Activated T-helper 1 cell treated with Interleukin-2 at 50 U/mL for 16 hours (primary cell): ENCODE results near the gene FREM1.
"Not testable (repeated sequence)": the region's sequence is repeated elsewhere in the genome, so short reads cannot be mapped to it uniquely, and the experiment has no call there.

Experiments used
- DNase-seq: peaks from one replicate; pipeline ENCODE4 v3.0.0-alpha.2; 2020; ENCODE audit warnings: low read depth

The FREM1 gene, protein sequence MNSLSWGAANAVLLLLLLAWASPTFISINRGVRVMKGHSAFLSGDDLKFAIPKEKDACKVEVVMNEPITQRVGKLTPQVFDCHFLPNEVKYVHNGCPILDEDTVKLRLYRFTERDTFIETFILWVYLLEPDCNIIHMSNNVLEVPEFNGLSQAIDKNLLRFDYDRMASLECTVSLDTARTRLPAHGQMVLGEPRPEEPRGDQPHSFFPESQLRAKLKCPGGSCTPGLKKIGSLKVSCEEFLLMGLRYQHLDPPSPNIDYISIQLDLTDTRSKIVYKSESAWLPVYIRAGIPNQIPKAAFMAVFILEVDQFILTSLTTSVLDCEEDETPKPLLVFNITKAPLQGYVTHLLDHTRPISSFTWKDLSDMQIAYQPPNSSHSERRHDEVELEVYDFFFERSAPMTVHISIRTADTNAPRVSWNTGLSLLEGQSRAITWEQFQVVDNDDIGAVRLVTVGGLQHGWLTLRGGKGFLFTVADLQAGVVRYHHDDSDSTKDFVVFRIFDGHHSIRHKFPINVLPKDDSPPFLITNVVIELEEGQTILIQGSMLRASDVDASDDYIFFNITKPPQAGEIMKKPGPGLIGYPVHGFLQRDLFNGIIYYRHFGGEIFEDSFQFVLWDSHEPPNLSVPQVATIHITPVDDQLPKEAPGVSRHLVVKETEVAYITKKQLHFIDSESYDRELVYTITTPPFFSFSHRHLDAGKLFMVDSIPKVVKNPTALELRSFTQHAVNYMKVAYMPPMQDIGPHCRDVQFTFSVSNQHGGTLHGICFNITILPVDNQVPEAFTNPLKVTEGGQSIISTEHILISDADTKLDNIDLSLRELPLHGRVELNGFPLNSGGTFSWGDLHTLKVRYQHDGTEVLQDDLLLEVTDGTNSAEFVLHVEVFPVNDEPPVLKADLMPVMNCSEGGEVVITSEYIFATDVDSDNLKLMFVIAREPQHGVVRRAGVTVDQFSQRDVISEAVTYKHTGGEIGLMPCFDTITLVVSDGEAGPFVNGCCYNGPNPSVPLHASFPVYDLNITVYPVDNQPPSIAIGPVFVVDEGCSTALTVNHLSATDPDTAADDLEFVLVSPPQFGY (N-terminal part only)

DNA sequence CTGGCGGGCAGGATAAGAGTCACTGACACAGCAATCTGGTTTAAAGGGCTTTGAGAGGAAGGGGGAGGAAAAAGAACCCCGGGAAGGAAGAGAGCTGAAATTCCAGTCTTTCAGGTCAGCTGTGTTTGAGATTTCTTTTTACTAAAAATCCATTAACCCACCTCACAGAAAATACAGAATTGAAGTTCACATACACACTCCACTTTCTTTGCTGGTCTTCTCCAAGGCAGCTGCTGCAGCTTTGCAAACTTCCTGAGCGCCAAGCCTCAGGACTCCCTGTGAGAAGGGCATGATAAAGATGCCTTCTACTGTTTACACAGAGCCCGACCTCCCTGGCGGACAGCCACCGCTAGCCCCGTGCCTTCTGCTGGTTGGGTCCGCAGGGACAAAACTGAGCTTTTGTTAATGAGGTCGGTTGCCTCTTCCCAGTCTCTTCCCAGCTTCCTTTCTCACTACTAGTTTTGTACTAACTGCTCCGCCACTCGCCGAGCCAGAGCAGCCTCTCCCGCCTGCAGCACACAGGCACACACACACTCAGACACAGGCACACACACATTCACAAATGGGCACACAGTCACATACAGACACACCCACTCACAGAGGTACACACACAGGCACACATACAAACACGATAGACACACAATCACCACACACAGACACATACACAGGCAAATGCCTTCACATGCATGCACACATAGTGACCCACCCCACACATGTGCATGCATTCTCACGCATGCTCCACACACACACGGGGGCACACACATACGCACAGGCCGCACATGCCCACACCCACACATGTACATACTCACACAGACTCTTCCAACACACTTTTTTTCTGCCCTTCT is at the start of gene FREM1:
FREM1 (minus strand) TSS at position 468 of the 845 bp plus-strand sequence. CDS start 41,451 bp downstream, outside the sequence.
- DNase-seq, result no peak

DNA sequence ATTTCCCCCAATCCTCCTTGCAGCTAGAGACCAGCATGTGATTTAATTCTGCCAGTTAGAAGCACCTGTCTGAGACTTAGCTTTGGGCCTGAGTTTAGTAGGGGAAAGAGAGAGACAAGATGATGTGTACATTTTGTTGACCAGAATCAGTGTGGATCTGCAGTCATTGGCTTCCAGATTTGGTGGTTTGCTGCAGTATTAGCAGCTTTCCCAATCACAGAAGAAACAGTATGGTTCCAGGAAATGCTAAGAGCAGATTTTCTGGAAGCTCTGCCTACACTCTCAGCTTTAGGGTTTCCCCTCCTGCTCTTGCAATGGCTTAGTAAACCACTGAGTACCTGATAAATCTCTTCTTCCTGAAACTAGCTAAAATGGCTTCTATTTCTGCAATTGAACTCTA is 48.8 kb upstream of the FREM1 start:
- no peak for DNase-seq

DNA sequence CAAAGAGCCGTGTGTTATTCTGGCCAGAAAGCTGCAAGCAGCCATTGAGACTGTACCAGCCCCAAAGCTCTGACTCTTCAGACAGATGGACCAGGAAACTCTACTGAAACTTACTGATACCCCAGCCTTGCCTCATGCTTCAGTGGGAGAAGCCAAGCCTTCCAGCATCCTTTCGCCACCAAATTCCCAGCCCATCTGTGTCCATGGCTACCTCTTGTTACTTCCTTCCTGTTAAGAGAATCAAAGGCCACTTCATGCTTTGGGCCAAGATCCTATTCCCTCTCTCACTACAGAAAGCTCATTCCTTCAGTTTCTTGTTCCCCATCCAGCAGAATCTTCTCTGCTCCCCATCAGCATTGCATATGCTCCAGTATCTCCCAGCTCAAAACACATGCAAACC is 46.9 kb upstream of the FREM1 start:
- DNase-seq, result no peak

DNA sequence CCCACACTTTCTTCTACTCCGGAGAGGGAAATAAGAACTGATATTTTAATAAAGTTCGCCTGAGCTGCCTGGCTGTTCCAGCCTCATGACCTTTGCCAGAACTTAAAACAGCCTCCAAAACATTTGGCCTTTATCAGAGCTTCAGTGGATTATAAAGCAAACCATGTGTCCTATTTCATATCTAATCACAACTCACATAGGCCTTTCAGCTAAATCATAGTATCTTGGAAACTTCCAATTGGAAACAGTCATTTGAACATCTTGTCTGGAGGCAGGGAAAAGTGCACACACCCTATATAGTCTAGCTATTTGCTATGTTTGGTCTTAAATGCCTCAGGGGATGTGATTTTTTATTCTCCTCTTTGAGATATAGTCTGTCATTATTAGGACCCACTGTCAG is 46.0 kb upstream of the FREM1 start:
- DNase-seq, result no peak

DNA sequence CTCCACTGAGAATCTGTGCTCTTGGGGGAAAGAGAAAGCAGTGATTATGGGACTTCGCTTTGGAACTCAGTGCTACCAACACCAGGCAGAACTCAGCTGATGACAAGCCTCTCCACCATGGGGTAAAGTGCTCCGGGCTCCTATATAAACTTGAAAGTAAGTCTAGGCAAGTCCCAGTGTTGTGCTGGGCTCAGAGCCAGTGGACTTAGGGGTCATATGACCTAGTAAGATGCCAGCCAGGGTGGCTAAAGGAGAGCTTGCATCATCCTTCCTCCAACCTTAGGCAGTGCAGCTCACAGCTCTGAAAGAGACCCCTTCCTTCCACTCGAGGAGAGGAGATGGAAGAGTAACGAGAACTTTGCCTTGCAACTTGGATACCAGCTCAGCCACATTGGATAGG is 35.1 kb upstream of the FREM1 start:
- DNase-seq, result no peak

DNA sequence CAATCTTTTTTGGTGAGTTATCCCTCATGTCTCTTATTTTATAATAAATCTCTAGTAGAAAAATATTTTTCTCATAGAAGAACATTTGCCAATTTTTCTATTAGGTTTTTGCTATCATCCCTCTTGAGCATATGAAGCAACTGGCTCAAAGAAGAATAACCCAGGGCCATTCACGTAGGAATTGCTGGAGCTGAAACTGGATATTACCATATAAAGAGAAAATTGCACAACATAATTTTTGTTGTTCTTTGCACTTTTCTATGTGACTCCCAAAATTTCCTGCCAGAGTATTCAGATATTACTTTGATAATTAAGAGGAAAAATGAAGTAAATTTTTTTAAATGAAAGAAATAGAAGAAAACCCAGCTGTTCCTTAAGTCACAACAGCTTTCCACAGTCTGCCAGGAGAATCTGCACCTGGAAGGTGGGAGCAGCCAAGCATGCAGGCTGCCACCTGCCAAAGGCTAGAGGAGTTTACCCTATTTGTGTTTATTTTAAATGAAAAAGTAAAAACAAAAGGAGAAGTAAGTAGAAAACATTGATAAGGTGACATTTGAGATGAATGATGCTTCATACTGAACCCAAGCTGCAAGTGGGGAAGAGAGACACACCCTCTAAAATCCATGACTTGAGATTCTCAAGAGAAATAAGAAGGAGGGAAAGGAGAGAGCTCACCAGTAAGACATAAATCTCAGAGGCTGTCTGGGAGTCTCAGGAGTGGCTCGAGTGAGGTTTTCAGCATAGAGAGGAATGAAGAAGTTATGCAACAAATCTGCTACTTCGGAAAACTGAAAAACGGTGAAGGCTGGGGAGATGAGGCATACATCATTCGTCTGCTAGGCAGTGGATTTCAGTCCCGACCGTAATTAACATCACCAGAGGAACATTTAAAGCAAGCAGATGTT is 31.5 kb upstream of the FREM1 start:
- no peak for DNase-seq

DNA sequence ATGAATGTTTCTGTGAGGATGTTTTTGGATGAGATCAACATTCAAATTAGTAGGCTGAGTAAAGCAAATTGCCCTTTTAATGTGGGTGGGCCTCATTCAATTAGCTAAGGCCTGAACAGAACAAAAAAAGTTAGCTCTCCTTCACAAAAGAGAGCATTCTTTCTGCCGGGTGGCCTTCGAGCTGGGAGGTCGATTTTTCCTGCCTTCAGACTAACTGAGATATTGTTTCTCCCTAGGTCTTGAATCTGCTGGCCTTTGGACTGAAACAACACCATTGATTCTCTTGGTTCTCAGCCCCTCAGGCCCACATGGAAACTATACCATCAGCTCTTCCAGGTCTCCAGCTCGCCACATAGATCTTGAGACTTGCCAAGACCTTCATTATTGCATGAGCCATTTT is 29.1 kb upstream of the FREM1 start:
- DNase-seq, result no peak

DNA sequence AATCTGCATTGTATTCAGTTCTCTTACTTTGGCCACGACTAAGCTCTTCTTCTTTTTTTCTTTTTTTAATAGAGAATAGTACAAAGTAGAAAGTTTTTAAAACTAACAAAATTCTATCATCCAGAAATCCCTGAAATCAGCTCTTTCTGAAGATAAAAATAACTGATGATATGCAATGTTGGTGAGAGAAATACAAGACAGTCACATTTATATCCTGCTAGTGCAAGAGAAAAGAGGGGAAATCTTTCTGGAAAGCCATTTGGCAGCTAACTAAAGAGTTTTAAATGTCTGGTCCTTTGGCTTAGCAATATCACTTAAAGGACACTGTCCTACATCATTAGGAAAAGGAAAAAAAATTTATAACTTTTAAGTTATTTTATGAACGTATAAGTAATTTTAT is 27.0 kb upstream of the FREM1 start:
- DNase-seq, result no peak

DNA sequence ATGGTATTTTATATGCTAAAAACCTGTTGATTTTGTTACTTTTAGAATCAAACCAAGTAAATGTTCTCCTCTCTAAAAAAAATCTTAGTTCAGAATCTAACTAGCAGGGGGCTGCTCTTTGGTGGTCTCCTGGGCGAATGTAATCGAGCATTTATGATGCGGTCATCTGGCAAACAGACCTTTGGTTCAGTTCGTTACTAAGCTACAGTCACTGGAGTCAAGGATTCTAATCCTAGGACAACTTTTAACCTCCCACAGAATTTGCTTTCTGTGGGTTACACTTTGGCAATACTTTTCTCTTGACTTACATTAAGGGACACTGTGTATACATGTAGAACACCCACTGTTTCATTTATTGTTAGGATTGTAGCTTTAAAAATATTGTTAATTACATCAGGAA is 26.3 kb upstream of the FREM1 start:
- DNase-seq, result no peak

DNA sequence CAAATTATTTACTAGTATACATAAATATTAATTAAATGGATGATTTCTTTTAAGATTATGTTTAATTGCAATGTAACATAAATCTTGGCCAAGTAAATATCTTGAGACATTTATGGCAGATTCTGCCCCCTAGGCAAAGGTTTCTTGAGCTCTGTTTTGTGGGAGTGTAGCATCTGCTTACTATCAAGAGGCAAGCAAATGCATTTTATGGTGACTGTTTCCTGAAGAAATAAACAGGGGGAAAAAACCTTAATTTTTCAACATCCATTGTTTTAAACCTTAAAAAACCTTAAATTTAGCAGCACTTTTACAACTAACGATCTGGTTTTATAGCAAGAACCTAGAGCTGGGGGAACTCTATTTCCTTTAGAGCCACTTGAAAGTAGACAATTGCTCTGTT is 25.7 kb upstream of the FREM1 start:
- DNase-seq, result no peak

DNA sequence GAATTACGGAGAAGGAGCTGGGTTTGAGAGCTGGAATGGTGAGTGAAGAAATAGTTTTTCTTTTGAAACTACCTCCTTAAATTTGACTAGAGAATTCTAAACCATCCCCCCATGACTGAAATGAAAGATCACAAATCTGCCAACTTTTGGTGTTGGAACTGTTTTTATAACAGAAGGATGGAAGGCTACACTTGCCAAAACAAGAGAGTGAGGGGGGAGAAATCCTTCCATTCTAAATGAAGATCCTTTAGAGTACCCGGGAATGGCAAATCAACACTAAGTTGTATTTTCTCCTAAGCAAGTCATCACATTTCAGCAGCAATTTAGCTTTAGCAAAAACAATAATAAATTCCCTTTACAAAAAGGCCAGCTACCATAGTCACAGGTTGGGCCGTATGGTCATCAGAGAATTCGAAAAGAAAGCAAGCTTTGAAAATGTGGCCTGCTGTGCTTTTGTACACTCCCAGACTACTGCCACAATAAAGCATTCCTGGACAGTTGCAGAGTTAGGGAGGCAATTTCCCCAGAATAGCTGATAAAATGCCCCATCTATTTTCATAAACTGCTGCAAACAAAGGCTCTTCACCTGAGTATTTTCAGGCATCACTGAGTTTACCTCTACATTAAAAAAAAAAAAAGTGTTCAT is 25.0 kb upstream of the FREM1 start:
- DNase-seq, result no peak

DNA sequence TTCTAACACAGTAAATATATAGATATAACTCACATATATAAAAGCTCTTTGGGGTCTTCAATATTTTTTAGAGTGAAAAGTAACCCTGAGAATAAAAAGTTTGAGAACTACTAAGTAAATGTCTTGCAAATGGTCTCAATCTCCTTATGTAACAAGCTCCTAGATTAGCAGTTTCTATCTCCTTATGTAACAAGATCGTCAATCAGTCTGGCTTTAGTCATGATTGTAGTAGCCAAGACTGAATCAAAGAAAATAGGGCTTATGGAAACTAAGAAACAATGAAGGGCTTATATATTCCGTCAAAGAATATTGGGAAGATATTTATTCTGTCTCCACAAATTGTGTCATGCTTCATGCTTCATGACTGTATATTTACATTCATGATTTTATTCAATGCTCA is 22.4 kb upstream of the FREM1 start:
- no peak for DNase-seq

DNA sequence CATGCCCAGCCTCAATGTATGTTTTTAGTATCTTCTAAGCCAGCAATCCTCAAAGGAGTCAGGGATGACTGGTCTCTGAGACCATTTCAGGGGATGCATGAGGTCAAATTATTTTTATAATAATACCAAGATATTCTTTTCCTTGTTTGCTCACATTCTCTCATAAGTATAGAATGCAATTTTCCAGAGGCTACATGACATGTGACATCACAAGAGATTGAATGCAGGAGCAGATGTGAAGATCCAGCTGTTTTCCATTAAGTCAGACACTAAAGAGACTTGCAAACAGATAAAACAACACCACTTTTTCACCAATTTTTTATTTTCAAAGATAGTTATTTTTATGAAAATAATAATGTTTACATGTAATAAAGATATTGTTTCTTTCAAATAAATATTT is 22.0 kb upstream of the FREM1 start:
- DNase-seq, result no peak

DNA sequence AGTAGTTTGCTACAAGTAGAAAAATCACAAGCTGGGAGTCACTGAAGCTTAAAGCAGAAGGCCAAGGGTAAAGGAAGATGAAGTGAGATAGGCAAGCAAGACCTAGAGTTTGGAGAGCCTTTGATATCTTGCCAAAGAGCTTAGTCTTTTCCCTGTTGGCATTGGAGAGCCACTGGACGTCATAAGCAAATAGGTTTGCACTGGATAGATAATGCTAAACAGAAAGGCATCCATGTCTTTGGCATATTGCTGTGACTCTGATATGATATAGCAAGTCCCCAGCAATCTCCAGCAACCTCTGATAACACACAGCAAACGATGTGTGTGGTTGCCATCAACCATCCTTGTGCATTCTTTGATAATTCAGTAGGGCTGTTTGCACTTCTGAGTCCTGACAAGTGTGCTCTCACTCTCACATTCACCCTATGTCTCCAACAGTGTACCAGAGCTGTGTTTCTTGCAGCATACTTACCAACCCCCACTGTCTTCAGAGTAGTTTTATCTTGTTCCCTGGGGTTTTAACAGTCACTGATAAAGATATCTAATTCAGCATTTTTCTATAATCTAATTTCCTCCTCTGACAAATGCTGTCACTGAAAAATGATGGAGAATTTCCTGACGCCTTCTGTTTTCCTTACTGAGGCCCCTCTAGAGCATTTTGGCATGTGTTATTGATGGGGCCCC is 16.9 kb upstream of the FREM1 start:
- DNase-seq, result no peak

DNA sequence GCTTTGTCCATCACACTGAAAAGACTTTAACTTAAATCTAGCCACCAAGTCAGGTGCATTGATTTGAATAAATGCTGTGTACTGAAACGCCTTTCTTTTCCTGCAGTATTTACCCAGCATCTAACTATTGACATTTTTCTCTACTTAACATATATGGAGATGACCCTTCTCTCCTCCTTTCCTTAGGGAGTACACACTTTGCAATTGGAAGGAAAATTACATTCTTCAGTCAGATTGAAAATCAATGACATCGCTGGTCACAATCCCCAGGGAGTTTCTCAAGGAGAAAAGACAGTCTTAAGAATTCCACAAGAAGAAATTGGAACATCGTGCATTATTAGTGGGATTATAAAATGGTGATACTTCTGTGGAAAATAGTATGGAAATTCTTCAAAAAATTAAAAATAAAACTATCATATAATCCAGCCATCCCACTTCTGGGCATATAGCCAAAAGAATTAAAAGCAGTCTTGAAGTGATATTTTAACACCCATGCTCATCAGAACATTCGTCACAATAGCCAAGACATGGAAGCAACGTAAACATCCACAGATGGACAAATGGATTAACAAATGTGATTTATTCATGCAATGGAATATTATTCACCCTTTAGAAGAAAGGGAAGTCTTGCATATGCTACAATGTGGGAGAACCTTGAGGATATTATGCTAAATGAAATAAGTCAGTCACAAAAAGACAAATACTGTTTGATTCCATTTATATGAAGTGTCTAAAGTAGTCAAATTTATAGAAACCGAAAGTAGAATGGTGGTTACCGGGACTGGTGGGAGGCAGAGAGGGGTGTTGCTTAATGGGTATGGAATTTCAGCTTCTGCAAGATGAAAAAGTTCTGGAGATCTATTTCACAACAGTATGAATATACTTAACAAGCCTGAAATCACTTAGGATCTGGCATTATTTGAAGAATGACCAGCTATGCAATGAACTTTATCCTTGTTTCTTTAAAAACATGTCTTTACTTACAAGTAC is 14.3 kb upstream of the FREM1 start:
- no peak for DNase-seq

DNA sequence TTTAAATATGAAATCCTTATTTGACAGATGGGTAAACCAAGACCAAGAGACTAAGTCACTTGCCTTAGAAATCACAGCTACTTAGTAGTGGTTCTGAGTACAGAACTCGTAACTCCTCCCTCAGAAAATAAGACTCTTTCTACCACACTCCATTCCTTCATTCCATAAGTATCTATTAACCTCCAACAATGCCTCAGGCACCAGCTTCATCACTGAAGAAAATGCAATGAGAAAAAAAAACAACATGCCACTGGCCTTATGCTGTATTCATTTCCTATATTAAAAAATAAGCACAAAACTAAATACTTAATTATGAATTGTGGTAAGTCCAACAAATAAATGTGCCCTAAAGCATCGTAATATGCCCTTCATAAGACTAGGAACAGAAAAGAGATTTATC is 13.5 kb upstream of the FREM1 start:
- DNase-seq, result no peak

DNA sequence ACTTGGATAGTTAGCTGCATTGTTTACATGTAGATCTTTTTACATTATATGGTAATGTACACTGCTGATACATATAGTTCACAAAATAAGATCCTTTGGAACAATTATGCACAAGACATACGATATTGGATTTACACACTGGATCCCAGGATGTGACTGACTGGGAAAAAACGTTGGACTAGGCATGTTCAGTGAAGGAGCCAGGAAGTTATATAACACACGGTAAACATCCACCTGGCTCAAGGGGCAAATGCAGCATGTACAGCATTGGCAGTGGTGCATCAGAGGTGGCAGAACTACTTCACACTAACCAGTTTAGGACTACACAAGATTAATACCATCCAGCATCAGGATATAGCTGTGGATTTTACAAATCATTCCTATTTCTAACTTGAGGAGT is 10.6 kb upstream of the FREM1 start:
- DNase-seq, result not testable (repeated sequence)

DNA sequence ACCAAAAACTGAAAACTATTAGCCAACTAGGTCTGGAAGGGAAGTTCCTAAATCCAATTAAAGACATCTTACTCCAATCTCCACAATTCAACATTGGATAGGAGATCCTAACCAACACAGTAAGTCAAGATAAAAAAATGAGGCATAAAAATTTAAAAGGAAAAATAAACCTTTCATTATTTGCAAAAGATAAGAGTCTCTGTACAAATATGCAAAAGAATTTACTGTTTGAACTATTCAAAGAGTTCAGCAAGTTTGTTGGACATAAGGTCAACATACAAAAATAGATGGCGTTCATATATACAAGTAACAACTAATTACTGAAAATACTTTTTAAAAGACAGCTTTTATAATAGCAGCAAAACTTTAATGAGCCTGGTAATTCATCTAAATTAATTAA is 3.1 kb upstream of the FREM1 start:
- DNase-seq, result no peak

DNA sequence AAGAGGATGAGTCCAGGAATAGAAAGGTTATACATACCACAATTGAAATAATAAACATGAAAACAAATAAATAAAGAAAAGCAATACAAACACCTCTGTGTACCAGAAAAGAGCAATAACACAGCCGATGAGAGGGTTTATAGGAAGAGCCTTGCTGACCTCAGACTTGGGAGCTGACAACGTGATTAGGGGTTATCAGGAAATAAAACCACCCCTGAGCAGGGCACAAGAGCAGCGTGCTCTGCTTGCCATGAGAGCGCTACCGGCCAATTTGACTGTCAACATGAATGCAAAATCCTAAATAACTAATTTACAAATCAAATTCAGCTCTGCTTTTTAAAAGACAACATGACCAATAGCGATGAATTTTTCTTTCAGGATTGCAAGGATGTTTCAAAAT is 2.6 kb upstream of the FREM1 start:
- DNase-seq, result no peak
